SH-SY5Y (cell line): ENCODE results near the gene ABLIM2.

ENCODE experiments used
- GATA2 ChIP-seq: IDR thresholded peaks from 2 replicates; pipeline ENCODE4 v1.6.1; 2011; ENCODE audit warnings: mild to moderate bottlenecking, low read depth, low read length
- GATA3 ChIP-seq: IDR thresholded peaks from 2 replicates; pipeline ENCODE4 v1.6.1; 2011; ENCODE audit warnings: low read depth, mild to moderate bottlenecking, low read length, moderate library complexity

DNA sequence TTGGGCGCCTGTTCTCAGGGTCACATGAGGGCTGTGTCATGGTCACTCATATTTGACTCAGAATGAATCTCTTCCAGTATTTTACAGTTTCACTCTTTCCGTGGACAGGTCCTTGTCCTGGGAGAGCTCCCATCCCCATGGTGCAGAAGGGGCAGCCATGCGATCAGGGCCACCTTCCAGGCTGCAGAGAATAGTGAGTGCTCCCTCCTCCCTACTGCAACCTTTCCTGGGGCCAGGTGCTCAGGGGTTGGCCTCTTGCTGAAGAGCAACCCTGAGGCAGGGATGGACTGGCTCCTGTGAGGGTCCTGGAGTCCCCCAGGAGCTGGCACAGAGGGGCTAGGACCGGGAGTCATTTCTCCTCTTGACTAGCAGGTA is 108.4 kb downstream of the ABLIM2 start:
- TF ChIP-seq GATA3 (no peak), GATA2 (no peak)
